ENCODE results near the gene NCOA1.
A peak's percentile ranks its signal among the peaks of the same experiment; 100 is the strongest.
"Not testable (repeated sequence)": the region's sequence is repeated elsewhere in the genome, so short reads cannot be mapped to it uniquely, and the experiment has no call there.

Gene NCOA1

DNA sequence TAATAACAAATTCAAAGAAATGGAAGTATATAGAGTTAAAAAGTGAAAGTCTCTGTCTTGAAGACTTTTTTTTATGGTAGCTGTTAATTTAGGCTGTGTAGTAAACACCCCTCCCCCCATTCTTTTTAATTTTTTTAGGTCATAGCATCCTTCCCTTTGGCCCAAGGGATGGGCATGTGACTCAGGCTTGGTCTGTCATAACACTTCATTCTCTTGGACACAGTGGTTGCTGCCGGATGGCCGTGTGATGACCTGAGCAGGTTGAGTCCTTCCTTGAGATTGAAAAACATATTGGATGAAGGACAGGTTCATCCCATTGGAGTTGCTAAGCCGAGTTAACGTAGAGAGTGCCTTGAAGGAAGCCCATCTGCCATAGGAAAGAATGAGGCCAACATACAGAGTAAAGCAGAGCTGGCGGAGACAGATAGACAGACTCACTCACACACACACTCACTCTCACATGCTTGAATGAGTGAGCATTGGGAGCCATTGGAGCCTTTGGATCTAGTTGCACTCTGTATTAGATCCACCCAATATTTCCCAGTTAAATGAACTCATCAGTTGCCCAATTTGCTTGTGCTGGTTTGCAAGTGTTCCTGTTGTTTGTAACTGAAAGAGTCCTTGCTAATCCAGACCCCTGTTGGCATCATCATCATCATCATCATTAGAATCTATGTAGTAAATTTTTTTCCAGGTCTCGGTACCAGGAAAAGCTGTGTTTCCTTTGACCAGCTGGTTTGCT lies 14.7 kb downstream of the NCOA1 start:
- DNase-seq (ENCODE audit: low read depth, low spot score): no peak

DNA sequence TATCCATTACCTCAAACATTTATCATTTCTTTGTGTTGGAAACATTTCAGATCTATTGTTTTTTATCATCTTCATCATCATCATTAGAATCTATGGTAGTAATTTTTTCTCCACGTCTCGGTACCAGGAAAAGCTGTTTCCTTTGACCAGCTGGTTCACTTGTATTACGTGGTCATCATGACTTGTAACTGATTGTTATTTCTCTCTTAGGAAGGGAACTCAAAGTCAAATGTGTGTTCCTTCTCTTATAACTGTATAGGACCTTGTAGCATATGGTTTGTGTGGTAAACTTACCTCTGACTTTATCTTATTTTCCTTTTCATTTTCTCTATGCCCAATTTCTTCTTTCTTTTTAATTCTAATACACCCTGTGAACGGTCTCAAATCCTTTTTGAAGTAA lies 16.5 kb downstream of the NCOA1 start:
- DNase-seq (ENCODE audit: low read depth, low spot score): no peak

DNA sequence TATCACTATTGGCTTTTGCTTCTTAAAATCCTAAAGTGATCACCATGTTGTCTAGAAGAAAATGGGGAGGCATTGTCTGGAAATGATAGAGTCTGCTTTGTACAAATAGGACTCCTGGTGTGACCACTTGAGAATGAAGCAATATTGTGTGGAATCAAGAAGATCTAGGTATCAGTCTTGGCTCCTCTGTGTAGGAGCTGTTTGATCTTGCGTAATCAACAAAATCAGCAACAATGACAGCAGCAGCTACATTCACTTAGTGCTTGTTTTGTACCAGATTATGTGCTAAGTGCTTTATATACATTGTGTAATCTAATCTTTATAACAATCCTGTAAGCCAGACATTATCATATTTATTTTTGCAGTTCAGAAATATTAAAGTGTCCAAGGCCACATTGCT lies 17.8 kb downstream of the NCOA1 start:
- no peak for DNase-seq (ENCODE audit: low read depth, low spot score)

DNA sequence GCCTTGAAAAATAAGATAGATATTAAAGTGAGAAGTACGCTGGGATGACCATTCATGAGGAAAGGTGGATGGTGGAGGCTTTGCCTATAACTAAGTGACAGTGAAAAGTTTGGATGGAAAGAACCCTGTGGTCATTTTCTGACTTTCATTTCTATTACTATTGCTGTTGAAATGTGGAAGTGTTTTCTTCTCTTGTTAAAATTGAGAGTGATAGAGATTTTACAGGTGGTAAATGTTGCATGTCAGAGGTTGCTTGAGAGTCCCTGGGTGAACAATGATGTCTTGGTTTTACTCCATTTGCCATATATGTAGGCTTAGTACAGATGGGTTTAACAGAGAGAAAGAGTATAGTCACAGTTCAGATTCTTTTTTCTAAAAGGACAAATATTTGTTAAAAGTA lies 18.4 kb downstream of the NCOA1 start:
- DNase-seq (ENCODE audit: low read depth, low spot score): no peak

DNA sequence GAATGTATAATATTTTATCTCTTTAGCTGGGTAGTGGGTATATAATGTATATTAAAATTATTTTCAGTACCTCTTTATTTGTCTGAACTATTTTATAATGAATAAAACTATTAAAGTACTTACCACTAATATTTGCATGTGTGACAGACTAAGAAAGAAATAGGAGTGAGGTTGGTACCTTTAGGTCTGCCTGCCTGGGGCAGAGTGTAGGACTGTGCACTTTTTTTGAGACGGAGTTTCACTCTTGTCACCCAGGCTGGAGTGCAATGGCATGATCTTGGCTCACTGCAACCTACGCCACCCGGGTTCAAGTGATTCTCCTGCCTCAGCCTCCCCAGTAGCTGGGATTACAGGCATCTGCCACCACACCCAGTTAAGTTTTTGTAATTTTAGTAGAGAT lies 18.8 kb downstream of the NCOA1 start:
- DNase-seq (ENCODE audit: low read depth, low spot score): no peak

DNA sequence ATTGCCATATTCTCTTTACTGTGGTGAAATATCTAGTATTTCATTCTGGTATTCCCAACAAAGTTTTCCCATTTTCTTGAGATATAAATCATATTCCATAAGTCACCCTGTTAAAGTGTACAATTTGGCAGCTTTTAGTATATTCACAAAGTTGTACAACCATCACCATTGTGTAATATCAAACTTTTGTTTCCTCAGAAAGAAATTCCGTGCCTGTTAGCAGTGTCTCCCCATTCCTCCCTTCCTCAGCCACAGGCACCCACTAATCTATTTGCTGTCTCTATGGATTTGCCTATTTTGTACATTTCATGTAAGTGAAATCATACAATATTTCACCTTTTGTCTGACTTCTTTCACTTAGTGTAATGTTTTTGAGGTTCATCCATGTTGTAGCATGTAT lies 19.7 kb downstream of the NCOA1 start:
- no peak for DNase-seq (ENCODE audit: low read depth, low spot score)

DNA sequence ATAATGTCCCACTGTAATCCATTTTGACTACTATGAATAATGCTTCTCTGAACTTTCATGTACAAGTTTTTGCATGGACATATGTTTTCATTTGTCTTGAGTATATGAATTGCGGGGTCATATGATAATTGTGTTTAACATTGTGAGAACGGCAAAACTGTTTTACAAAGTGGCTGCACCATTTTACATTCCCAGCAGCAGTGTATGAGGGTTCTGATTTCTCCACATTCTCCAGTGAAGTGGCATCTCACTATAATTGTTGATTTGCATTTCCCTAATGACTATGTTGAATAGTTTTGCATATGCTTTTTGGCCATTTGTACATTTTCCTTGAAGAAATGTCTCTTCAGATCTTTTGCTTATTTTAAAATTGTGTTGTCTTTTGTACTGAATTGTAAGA lies 20.1 kb downstream of the NCOA1 start:
- DNase-seq (ENCODE audit: low read depth, low spot score): no peak

DNA sequence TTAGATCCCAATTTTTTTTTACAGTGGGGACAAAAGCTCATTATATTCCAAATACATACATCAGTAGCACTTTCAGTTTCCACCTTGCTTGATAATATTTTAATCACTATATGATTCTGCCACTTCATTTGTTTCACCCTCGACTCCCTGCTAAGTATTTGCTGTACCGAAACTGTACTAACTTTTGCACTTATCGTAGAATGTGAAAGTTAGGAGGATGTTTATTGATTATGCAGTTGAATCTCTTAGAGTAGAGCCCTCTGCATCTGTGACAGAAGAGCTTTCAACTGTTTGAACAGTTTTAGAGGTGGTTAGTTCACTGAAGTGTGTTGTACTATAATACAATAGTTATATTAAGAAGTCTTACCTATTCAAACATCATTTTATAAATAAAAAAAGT lies 20.8 kb downstream of the NCOA1 start:
- no peak for DNase-seq (ENCODE audit: low read depth, low spot score)

DNA sequence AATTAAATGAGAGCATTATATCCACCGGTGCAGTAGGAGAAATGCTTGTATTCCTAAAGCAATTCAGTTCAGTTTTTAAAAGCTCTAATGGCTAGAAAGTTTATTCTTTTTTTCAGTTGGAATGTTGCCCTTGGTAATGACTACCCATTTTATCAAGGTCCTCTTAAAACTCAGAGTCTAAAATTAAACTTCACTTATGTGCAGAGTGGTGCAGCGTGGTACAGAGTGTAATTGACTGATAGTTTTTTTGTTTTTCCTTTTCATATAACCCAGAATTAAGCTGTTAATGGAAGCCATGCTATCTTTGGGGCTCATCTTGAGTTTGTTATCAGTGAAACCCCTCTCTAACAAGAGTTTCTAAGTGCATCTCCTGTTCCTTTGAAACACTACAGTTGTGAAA lies 21.4 kb downstream of the NCOA1 start:
- no peak for DNase-seq (ENCODE audit: low read depth, low spot score)

DNA sequence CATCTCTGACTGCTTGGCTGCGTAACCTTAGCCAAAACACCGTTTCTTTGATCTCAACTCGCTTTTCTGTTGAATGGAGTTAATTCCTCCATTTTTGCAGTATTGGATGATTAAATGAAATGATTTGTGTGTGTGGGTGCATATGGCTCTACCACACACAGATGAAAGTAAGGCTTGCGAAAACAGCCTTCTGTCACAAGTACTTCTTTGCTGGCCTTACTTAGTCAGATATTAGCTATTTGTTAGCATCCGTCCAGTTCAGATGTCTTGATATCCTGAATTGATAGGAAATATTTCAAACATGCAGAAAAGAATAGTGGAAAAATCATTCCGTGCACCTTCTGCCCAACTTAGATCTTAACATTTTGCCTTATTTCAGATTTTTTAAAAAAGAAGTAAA lies 21.8 kb downstream of the NCOA1 start:
- no peak for DNase-seq (ENCODE audit: low read depth, low spot score)

DNA sequence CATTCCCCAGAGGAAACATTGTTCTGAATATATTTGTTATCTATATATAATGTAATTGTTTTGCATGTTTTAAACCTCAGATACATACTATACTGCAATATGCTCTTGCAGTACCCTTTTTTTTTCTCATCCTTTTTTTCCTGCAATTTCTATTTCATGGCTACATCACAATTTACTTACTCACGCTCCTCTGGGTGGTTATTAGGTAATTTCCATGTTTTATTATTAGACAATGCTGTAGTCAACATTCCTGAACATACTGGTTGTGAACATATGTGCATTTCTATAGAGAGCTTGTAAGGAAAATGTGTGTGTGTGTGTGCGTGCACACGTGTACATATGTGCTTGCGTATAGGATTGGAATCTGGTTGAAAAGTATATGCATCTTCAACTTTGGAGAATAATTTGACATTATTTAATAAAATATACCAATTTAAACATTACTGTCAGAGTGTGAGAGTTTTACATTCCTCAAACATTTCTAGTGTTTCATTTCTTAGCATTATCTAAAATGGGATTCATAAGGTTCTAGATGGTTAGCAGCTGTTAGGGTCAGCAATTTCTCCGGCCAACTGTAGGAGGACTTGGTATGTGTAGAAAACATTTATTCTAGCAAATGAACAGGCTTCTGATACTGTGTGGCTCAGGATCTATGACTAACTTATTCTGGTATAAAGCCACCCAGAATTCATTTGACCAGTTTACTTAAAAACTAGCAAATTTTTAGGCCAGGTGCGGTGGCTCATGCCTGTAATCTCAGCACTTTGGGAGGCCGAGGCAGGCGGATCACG lies 22.4 kb downstream of the NCOA1 start:
- DNase-seq (ENCODE audit: low read depth, low spot score): no peak

DNA sequence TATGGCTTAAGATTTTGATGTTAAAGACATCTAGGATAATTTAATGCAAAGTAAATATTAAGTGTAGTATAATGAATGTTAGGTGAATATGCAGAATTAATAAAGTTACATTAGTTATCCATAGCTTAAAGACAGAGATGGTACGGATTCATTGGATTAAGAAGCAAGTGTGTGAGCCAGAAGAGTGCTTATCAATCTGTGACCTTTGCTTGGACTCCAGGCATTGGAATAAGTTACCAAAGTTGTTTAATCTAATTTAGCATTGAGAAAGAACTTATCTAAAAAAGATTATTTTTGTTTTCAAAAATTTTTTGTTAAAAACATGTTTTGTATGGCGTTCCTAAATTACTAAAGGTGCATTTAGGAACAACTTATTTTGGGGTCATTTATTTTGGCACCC lies 23.8 kb downstream of the NCOA1 start:
- no peak for DNase-seq (ENCODE audit: low read depth, low spot score)

DNA sequence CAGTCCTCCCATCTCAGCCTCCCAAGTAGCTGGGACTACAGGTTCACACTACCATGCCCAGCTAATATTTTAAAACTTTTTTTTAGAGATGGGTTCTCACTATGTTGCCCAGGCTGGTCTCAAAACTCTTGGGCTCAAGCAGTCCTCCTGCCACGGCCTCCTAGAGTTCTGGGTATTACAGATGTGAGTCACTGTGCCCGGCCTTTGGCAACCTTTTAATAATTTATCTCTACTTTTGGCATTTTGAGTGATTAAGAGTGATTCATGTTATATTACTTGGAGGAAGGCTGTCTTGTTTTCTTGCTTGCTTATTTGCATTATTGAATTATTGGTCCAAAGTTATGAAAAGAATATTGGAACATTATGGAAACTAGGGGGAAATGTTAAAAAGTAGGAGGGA lies 24.3 kb downstream of the NCOA1 start:
- no peak for DNase-seq (ENCODE audit: low read depth, low spot score)

DNA sequence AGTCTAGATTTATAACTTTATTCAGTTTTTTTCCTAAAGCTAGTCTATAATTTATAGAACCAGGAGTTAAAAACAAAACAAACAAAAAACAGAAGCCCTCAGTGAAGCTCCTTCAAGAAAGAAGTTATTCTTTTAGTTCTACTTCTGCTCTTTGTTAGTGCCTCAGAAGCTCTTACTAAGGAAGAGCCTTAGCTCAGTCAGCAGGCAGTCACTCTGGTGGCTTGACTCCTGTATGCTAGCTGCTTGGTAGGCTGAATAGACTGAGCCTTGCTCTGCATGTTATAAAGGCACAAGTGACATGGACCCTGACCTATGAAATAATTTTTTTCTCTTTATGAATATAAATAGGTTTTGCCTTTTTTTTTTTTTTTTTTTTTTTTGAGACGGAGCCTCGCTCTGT lies 24.8 kb downstream of the NCOA1 start:
- peak; percentile 27 for DNase-seq (ENCODE audit: low read depth, low spot score)

DNA sequence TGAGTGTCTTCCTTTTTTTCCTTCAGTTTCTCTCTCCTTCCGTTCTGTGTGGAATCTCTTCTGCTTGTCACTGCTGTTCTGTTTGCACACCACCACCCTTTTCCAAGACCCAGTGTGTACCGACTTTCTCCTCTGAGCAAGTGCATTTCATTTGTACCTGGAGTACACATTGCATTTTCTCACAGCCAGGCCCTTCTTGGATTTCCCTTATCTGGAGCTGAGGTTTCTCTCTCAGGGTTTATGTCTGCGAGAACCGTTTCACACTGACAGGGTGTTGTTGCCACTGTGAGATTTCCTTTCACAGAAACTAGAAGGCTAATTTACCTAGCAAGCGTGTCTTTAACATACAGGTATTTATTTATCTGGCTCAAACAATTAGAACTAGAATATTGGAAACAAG lies 26.2 kb downstream of the NCOA1 start:
- DNase-seq (ENCODE audit: low read depth, low spot score): no peak

DNA sequence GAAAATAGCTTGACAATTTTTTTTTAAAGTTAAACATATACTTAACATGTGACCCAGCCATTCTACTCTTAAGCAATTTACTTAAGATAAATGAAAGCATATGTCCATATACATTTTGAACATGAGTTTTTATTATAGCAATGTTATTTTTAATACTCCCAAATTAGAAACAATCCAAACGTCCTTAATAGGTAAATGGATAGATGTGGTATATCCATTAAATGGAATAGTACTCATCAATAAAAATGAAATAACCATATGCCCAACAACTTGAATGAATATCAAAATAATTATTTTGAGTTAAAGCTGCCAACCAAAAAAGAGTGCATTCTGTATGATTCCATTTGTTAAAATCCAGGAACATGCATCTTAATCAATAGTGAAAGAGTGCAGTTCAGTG lies 29.1 kb downstream of the NCOA1 start:
- no peak for DNase-seq (ENCODE audit: low read depth, low spot score)

DNA sequence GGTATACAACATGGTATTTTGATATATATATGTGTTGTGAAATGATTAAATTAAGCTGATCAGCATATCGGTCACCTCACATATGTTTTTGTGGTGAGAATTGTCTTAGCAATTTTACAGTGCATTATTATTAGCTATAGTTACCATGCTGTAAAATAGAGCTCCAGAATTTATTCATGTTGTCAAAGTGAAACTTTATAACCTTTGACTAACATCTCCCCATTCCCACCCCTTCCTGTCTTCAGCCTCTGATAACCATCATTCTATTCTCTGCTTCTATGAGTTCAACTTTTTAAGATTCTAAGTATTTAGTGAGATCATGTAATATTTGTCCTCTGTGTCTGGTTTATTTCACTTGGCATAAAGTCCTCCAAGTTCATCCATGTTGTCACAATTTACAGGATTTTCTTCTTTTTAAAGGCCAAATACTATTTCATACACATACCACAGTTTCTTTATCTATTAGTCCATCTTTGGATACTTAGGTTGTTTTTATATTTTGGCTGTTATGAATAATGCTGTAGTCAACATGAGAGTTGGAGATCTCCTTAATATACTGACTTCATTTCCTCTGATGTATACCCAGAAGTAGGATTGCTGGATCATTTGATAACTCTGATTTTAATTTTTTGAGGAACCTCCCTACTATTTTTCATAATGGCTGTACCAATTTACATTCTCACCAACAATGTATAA lies 30.3 kb downstream of the NCOA1 start:
- DNase-seq (ENCODE audit: low read depth, low spot score): no peak

DNA sequence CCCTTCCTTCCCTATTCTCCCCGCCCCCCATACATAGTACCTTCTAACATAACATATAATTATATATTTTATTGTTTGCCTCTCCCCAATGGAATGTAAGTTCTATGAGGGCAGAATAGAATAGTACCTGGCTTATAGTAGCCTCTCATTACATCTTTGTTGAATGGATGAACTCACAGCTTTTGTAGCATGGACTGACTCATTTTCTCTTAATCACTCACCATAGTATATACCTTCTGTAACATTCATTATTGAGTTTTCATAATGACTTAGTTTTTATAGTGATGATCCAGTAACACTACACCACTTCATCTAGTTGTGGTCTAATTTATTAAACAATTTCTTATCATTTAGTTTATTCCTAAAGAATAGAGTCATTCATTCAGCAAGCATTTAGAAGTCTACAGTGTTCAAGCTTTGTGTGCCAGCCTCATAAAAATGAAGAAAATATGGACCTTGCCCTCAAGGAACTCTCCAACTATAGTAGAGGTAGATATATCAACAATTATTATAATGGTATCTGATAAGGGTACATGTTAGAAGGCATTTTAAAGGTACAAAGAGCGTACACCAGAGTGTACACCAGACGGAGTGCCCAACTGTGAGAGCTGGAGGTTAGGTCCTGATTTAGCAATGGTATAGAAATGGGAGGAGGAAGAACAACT lies 31.1 kb downstream of the NCOA1 start:
- DNase-seq (ENCODE audit: low read depth, low spot score): no peak

DNA sequence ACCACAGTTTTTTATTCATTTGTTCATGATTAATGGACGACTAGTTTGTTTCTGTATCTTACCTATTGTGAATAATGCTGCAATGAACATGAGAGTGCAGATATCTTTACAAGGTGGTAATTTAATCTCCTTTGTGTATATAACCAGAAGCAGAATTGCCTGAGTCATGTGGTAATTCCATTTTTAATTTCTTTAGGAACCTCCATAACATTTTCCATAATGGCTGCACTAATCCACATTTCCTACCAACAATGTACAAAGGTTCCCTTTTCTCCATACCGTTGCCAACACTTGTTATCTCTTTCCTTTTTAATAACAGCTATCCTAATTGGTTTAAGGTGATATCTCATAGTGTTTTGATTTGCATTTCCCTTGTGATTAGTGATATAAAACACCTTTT lies 36.5 kb downstream of the NCOA1 start:
- DNase-seq (ENCODE audit: low read depth, low spot score): no peak

DNA sequence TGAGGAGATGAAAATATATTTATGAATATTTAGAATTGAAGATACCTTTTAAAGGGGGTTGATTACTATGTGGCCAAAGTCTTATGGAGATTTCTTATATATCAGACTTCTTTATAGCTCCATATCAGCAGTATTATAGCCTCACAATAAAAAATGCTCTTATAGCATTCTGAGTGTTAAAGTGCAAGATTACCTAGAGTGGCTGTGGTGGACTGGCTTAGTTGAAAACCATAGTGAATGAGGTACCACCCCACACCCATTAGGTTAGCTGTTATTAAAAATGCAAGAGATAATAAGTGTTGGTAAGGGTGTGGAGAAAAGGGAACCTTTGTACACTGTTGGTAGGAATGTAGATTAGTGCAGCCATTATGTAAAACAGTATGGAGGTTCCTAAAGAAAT lies 39.7 kb downstream of the NCOA1 start:
- no peak for DNase-seq (ENCODE audit: low read depth, low spot score)

DNA sequence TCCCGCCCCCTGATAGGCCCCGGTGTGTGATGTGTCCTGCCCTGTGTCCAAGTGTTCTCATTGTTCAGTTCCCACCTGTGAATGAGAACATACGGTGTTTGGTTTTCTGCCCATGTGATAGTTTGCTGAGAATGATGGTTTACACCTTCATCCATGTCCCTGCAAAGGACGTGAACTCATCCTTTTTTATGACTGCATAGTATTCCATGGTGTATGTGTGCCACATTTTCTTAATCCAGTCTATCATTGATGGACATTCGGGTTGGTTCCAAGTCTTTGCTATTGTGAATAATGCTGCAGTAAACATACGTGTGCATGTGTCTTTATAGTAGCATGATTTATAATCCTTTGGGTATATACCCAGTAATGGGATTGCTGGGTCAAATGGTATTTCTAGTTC lies 40.6 kb downstream of the NCOA1 start:
- not testable (repeated sequence) for DNase-seq (ENCODE audit: low read depth, low spot score)

DNA sequence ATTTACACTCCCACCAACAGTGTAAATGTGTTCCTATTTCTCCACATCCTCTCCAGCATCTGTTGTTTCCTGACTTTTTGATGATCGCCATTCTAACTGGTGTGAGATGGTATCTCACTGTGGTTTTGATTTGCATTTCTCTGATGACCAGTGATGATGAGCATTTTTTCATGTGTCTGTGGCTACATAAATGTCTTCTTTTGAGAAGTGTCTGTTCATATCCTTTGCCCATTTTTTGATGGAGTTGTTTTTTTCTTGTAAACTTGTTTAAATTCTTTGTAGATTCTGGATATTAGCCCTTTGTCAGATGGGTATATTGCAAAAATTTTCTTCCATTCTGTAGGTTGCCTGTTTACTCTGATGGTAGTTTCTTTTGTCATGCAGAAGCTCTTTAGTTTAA lies 41.0 kb downstream of the NCOA1 start:
- DNase-seq (ENCODE audit: low read depth, low spot score): not testable (repeated sequence)

Data from ELF-1 (cell line).